Activated naive CD8-positive, alpha-beta T cell (primary cell): Measurements from ENCODE around the gene CPSF7.

Experiments used
- H3K27ac Mint-ChIP-seq: one replicate; pipeline ENCODE4 v1.8.0; 2021; ENCODE audit warnings: mixed read lengths
- H3K27me3 Mint-ChIP-seq: one replicate; pipeline ENCODE4 v1.8.0; 2021; ENCODE audit warnings: mixed read lengths
- H3K36me3 Mint-ChIP-seq: one replicate; pipeline ENCODE4 v1.8.0; 2021; ENCODE audit warnings: mixed read lengths
- H3K4me1 Mint-ChIP-seq: one replicate; pipeline ENCODE4 v1.8.0; 2021; ENCODE audit warnings: low read depth, mixed read lengths
- H3K4me3 Mint-ChIP-seq: one replicate; pipeline ENCODE4 v1.8.0; 2021; ENCODE audit warnings: mild to moderate bottlenecking, mixed read lengths
- H3K9me3 Mint-ChIP-seq: one replicate; pipeline ENCODE4 v1.8.0; 2021; ENCODE audit warnings: low read depth, mixed read lengths

CPSF7 gene

GRCh38 chr11:61416941-61417340, 12.8 kb downstream of the CPSF7 start:
- Mint-ChIP-seq H3K27ac (peak overlapping the region; percentile 66), H3K27me3 (no peaks in the 10 kb centered on the region), H3K36me3 (peaks cover 7% of the 10 kb centered on the region), H3K4me3 (no peak overlapping the region), H3K9me3 (no peaks in the 10 kb centered on the region), H3K4me1 (peaks cover 42% of the 10 kb centered on the region)

- no peaks in the 10 kb centered on the region for H3K27me3 Mint-ChIP-seq
- peaks cover 33% of the 10 kb centered on the region for H3K4me1 Mint-ChIP-seq
- H3K27ac Mint-ChIP-seq = no peak overlapping the region
- no peak overlapping the region for H3K4me3 Mint-ChIP-seq
- H3K9me3 Mint-ChIP-seq = no peaks in the 10 kb centered on the region
- peaks cover 10% of the 10 kb centered on the region for H3K36me3 Mint-ChIP-seq
Measured at GRCh38 chr11:61415381-61415780, 14.4 kb downstream of the CPSF7 start.

GRCh38 chr11:61414547-61414946, 15.2 kb downstream of the CPSF7 start:
- H3K4me1 Mint-ChIP-seq = peaks cover 31% of the 10 kb centered on the region
- no peaks in the 10 kb centered on the region for H3K27me3 Mint-ChIP-seq
- peak overlapping the region; percentile 66 for H3K27ac Mint-ChIP-seq
- H3K9me3 Mint-ChIP-seq = no peaks in the 10 kb centered on the region
- peaks cover 10% of the 10 kb centered on the region for H3K36me3 Mint-ChIP-seq
- H3K4me3 Mint-ChIP-seq = no peak overlapping the region

GRCh38 chr11:61413496-61413895, 16.3 kb downstream of the CPSF7 start:
- no peak overlapping the region for H3K4me3 Mint-ChIP-seq
- H3K27me3 Mint-ChIP-seq = no peaks in the 10 kb centered on the region
- peak overlapping the region; percentile 77 for H3K27ac Mint-ChIP-seq
- peaks cover 26% of the 10 kb centered on the region for H3K4me1 Mint-ChIP-seq
- no peaks in the 10 kb centered on the region for H3K9me3 Mint-ChIP-seq
- peaks cover 10% of the 10 kb centered on the region for H3K36me3 Mint-ChIP-seq

GRCh38 chr11:61411589-61411988, 18.2 kb downstream of the CPSF7 start:
- peaks cover 9% of the 10 kb centered on the region for H3K4me1 Mint-ChIP-seq
- H3K4me3 Mint-ChIP-seq = no peak overlapping the region
- H3K36me3 Mint-ChIP-seq = peaks cover 10% of the 10 kb centered on the region
- H3K27ac Mint-ChIP-seq = no peak overlapping the region
- H3K27me3 Mint-ChIP-seq = no peaks in the 10 kb centered on the region
- H3K9me3 Mint-ChIP-seq = no peaks in the 10 kb centered on the region

- Mint-ChIP-seq H3K27me3 (no peaks in the 10 kb centered on the region), H3K4me1 (no peaks in the 10 kb centered on the region), H3K9me3 (no peaks in the 10 kb centered on the region), H3K27ac (peak overlapping the region; percentile 23), H3K36me3 (peaks cover 7% of the 10 kb centered on the region), H3K4me3 (no peak overlapping the region)
Measured at GRCh38 chr11:61406991-61407728, 22.6 kb downstream of the CPSF7 start.

- Mint-ChIP-seq H3K4me3 (no peak overlapping the region), H3K9me3 (no peaks in the 10 kb centered on the region), H3K27ac (peak overlapping the region; percentile 12), H3K36me3 (peaks cover 3% of the 10 kb centered on the region), H3K4me1 (no peaks in the 10 kb centered on the region), H3K27me3 (no peaks in the 10 kb centered on the region)
Measured at GRCh38 chr11:61406067-61406466, 23.7 kb downstream of the CPSF7 start.

GRCh38 chr11:61404641-61405040, 25.1 kb downstream of the CPSF7 start:
- no peaks in the 10 kb centered on the region for H3K9me3 Mint-ChIP-seq
- H3K27me3 Mint-ChIP-seq = no peaks in the 10 kb centered on the region
- no peak overlapping the region for H3K4me3 Mint-ChIP-seq
- peak overlapping the region; percentile 67 for H3K27ac Mint-ChIP-seq
- H3K36me3 Mint-ChIP-seq = peaks cover 3% of the 10 kb centered on the region
- no peaks in the 10 kb centered on the region for H3K4me1 Mint-ChIP-seq

GRCh38 chr11:61404103-61404502, 25.7 kb downstream of the CPSF7 start:
- Mint-ChIP-seq H3K27ac (no peak overlapping the region), H3K4me3 (no peak overlapping the region), H3K9me3 (no peaks in the 10 kb centered on the region), H3K4me1 (no peaks in the 10 kb centered on the region), H3K27me3 (no peaks in the 10 kb centered on the region), H3K36me3 (peaks cover 3% of the 10 kb centered on the region)

- H3K4me3 Mint-ChIP-seq = no peak overlapping the region
- H3K27me3 Mint-ChIP-seq = no peaks in the 10 kb centered on the region
- H3K9me3 Mint-ChIP-seq = no peaks in the 10 kb centered on the region
- H3K27ac Mint-ChIP-seq = no peak overlapping the region
- H3K4me1 Mint-ChIP-seq = no peaks in the 10 kb centered on the region
- H3K36me3 Mint-ChIP-seq = peaks cover 3% of the 10 kb centered on the region
Measured at GRCh38 chr11:61403658-61404057, 26.1 kb downstream of the CPSF7 start.

- no peak overlapping the region for H3K27ac Mint-ChIP-seq
- no peaks in the 10 kb centered on the region for H3K4me1 Mint-ChIP-seq
- no peak overlapping the region for H3K4me3 Mint-ChIP-seq
- H3K9me3 Mint-ChIP-seq = no peaks in the 10 kb centered on the region
- no peaks in the 10 kb centered on the region for H3K27me3 Mint-ChIP-seq
- peaks cover 3% of the 10 kb centered on the region for H3K36me3 Mint-ChIP-seq
Measured at GRCh38 chr11:61401573-61401972, 28.2 kb downstream of the CPSF7 start.

- no peak overlapping the region for H3K27ac Mint-ChIP-seq
- peaks cover 3% of the 10 kb centered on the region for H3K36me3 Mint-ChIP-seq
- H3K4me1 Mint-ChIP-seq = no peaks in the 10 kb centered on the region
- H3K9me3 Mint-ChIP-seq = no peaks in the 10 kb centered on the region
- no peaks in the 10 kb centered on the region for H3K27me3 Mint-ChIP-seq
- no peak overlapping the region for H3K4me3 Mint-ChIP-seq
Measured at GRCh38 chr11:61401173-61401572, 28.6 kb downstream of the CPSF7 start.

GRCh38 chr11:61392981-61393595, 36.7 kb downstream of the CPSF7 start:
- Mint-ChIP-seq H3K27ac (peak overlapping the region; percentile 95), H3K36me3 (peaks cover 2% of the 10 kb centered on the region), H3K4me3 (peak overlapping the region; percentile 91), H3K27me3 (no peaks in the 10 kb centered on the region), H3K4me1 (peaks cover 17% of the 10 kb centered on the region), H3K9me3 (no peaks in the 10 kb centered on the region)

- no peaks in the 10 kb centered on the region for H3K27me3 Mint-ChIP-seq
- H3K9me3 Mint-ChIP-seq = no peaks in the 10 kb centered on the region
- H3K4me3 Mint-ChIP-seq = peak overlapping the region; percentile 27
- H3K27ac Mint-ChIP-seq = no peak overlapping the region
- peaks cover 25% of the 10 kb centered on the region for H3K4me1 Mint-ChIP-seq
- peaks cover 1% of the 10 kb centered on the region for H3K36me3 Mint-ChIP-seq
Measured at GRCh38 chr11:61390161-61390560, 39.6 kb downstream of the CPSF7 start.

GRCh38 chr11:61384271-61385242, 45.2 kb downstream of the CPSF7 start:
- no peaks in the 10 kb centered on the region for H3K9me3 Mint-ChIP-seq
- no peak overlapping the region for H3K27ac Mint-ChIP-seq

More at GRCh38 chr11:61384271-61385242, 45.2 kb downstream of the CPSF7 start:
- H3K4me3 Mint-ChIP-seq = no peak overlapping the region
- no peaks in the 10 kb centered on the region for H3K36me3 Mint-ChIP-seq
- H3K4me1 Mint-ChIP-seq = peaks cover 9% of the 10 kb centered on the region
- H3K27me3 Mint-ChIP-seq = no peaks in the 10 kb centered on the region
